Ramos (cell line): Measurements from ENCODE around the gene GPR89B.
"Not testable (repeated sequence)": the region's sequence is repeated elsewhere in the genome, so short reads cannot be mapped to it uniquely, and the experiment has no call there.

Source experiments
- in situ Hi-C: fragments of 300-500 bp; cut with MboI; formaldehyde crosslinking; loops from one replicate; pipeline ENCODE4 v1.14.3; 2022; ENCODE audit warnings: low sequenced_read_pairs; ENCODE audit not compliant: unreplicated experiment

The GPR89B gene

GRCh38 chr1:147928236-147929132 is at the start of gene GPR89B:
Gene GPR89B (plus strand): TSS chr1:147928420. CDS start chr1:147928537, 117 bp downstream.
- in situ Hi-C loops, result not testable (repeated sequence)

GRCh38 chr1:147879911-147880310 is 48.3 kb upstream of the GPR89B start:
- in situ Hi-C loops, result no loop called here

DNA sequence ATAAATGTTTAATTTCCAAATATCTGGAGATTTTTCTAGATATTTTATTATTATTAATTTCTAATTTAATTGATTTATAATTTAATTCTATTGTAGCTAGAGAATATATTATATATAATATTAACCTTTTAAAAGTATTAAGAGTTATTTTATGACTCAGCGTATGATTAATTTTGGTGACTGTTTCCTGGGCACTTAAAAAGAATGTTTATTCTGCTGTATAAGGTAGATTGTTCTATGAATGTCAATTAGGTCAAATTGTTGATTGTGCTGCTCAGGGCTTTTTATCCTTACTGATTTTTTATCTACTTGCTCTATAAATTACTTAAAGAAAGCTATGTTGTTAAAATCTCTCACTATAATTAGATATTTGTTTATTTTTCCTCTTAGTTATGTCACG is 45.7 kb upstream of the GPR89B start:
- in situ Hi-C loops, result no loop called here

DNA sequence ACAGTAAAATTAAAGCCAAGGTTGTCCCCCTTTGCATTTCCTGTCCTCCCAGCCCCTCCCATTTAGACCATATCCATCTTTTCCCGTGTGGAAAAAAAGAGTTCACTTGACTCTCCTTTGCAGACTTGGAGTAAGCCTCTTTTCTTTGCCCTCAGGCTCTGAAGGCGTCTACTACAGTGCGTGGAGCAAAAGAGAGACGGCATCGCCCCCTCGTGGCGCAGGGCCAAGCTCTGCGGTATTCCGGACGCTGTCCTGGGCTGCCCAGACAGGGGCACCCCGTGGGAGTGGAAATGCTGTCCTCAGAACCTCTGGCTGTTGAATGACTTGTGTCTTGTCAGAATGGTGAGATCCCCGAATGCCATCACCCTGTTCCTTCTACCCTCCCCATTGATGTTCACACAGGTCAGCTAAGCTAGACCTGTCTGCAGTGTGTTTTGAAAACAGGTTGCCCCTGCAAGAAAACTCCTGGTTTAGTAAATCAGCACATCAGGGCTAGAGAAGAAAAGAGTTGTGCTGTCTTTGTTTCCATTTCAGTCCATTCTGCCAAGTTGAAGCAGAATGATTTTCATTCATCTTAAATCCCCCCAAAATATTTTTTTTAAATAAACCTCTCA is 37.9 kb upstream of the GPR89B start:
- in situ Hi-C loops, result loop anchor here (10.0 kb wide), 1 partner anchor 395 kb away; no protein-coding TSS in a partner anchor

- in situ Hi-C loops, result loop anchor here (10.0 kb wide), 1 partner anchor 396 kb away; no protein-coding TSS in a partner anchor
Observed at GRCh38 chr1:147891088-147891487, 37.1 kb upstream of the GPR89B start.

DNA sequence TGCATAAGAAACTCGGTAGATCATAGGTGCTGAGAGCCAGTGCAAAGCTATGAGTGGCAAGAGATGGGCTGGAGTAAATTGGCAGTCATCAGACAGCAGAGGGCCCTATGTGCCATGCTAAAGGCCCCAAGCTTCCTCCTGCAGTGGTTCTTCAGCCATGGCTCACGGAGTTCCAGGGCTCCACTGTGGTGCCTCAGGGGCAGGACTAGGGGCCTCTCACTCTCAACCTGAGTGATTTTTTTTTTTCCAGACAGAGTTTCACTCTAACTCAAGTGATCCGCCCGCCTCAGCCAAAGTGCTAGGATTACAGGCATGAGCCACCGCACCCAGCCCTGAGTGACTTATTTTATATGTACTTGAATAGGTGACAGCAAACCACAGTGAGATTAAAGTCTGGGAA is 36.0 kb upstream of the GPR89B start:
- in situ Hi-C loops, result loop anchor here (10.0 kb wide), 1 partner anchor 397 kb away; no protein-coding TSS in a partner anchor

- in situ Hi-C loops, result loop anchor here (10.0 kb wide), 1 partner anchor 398 kb away; no protein-coding TSS in a partner anchor
Observed at GRCh38 chr1:147892731-147893214, 35.4 kb upstream of the GPR89B start.

DNA sequence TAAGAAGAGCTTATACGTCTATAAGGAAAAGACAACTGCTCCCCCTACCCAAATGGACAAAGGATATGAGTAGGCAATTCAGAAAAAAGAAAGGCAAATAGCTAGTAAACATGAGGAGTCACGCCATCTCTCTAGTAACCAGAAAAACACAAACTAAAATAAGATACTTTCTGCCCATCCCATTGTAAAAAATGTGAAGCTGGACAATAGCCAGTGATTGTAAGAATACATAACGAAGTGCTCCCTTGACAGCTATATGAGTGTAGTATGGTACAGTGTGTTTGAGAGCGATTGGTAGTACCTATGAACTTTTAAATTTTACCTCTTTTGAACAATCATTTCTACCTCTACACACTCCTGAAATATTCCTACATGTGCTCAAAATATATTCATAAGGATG is 33.1 kb upstream of the GPR89B start:
- in situ Hi-C loops, result loop anchor here (10.0 kb wide), 1 partner anchor 400 kb away; no protein-coding TSS in a partner anchor

- in situ Hi-C loops, result loop anchor here (10.0 kb wide), 1 partner anchor 402 kb away; no protein-coding TSS in a partner anchor
Observed at GRCh38 chr1:147897029-147897752, 31.0 kb upstream of the GPR89B start.

- in situ Hi-C loops, result loop anchor here (10.0 kb wide), 1 partner anchor 403 kb away; no protein-coding TSS in a partner anchor
Observed at GRCh38 chr1:147897789-147898188, 30.4 kb upstream of the GPR89B start.

GRCh38 chr1:147902253-147902845 is 25.9 kb upstream of the GPR89B start, which contains the start of gene GJA8:
Gene GJA8 (plus strand): TSS chr1:147902795. CDS start chr1:147907956, 5,161 bp downstream.
- in situ Hi-C loops, result no loop called here

- in situ Hi-C loops, result no loop called here
Observed at GRCh38 chr1:147904726-147905125, 23.5 kb upstream of the GPR89B start.

DNA sequence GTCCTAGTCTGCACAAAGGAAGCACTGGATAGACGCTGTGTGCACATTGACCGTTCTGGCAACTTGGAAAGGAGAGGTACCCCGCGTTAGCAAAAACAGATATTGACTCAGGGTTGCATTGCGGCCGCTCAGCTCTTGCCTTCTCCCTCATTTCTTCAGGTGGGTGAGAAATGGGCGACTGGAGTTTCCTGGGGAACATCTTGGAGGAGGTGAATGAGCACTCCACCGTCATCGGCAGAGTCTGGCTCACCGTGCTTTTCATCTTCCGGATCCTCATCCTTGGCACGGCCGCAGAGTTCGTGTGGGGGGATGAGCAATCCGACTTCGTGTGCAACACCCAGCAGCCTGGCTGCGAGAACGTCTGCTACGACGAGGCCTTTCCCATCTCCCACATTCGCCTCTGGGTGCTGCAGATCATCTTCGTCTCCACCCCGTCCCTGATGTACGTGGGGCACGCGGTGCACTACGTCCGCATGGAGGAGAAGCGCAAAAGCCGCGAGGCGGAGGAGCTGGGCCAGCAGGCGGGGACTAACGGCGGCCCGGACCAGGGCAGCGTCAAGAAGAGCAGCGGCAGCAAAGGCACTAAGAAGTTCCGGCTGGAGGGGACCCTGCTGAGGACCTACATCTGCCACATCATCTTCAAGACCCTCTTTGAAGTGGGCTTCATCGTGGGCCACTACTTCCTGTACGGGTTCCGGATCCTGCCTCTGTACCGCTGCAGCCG is 20.3 kb upstream of the GPR89B start:
- in situ Hi-C loops, result no loop called here

GRCh38 chr1:147912553-147912952 is 15.7 kb upstream of the GPR89B start:
- in situ Hi-C loops, result no loop called here

- in situ Hi-C loops, result no loop called here
Observed at GRCh38 chr1:147913362-147913942, 14.8 kb upstream of the GPR89B start.

DNA sequence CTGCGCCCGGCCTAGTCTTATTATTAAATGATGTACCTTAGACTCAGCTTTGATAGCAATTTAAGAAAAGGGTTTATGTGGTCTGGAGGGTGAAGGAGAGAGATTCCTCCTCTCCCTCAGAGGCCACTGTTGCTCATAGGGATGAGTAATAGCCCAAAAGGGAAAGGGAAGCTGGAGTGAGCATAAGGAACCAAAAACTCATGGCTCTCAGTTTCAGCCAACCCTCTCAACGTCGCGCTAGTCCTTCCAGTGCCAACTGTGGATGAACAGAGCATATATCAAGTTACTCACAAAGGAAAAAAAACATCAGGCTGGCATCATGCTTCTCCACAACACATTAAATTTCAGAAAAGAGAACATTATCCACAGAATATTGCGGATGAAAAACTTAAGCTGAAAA is 8.3 kb upstream of the GPR89B start:
- in situ Hi-C loops, result no loop called here

- in situ Hi-C loops, result no loop called here
Observed at GRCh38 chr1:147924813-147925212, 3.4 kb upstream of the GPR89B start.

- in situ Hi-C loops, result not testable (repeated sequence)
Observed at GRCh38 chr1:147927215-147927614, 1.0 kb upstream of the GPR89B start.

DNA sequence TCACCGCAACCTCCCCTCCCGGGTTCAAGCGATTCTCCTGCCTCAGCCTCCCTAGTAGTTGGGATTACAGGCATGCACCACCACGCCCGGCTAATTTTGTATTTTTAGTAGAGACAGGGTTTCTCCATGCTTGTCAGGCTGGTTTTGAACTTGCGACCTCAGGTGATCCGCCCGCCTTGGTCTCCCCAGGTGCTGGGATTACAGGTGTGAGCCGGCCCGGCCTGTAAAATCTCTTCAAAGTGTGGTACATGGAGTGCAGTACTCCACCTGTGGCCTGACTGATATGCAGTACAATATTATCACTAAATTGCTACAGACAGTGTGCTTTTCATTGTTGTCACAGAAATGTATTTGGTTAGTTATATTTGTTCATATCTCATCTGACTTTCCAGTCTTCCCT is 531 bp upstream of the GPR89B start:
- in situ Hi-C loops, result not testable (repeated sequence)
